ENCODE results near the gene VIPR2.

Gene VIPR2

GRCh38 chr7:158979635-158980351, 164.9 kb downstream of the VIPR2 start:
- no peak for FAIRE-seq

GRCh38 chr7:158979023-158979529, 165.6 kb downstream of the VIPR2 start:
- FAIRE-seq, result no peak

Data from endometrium (tissue), 2 donors.